NT2/D1 (cell line): ENCODE measurements around the gene ZNF414.

Experiments used
- SUZ12 ChIP-seq: IDR thresholded peaks from 2 replicates; pipeline ENCODE4 v1.6.1; 2011; ENCODE audit not compliant: insufficient read length, insufficient read depth; ENCODE audit errors: extremely low read depth
- YY1 ChIP-seq: IDR thresholded peaks from 2 replicates; pipeline ENCODE4 v1.6.1; 2011; ENCODE audit not compliant: insufficient read length, insufficient read depth
- ZNF274 ChIP-seq: IDR thresholded peaks from 2 replicates; pipeline ENCODE4 v1.6.1; 2011; ENCODE audit warnings: mild to moderate bottlenecking, low read depth, low read length

DNA sequence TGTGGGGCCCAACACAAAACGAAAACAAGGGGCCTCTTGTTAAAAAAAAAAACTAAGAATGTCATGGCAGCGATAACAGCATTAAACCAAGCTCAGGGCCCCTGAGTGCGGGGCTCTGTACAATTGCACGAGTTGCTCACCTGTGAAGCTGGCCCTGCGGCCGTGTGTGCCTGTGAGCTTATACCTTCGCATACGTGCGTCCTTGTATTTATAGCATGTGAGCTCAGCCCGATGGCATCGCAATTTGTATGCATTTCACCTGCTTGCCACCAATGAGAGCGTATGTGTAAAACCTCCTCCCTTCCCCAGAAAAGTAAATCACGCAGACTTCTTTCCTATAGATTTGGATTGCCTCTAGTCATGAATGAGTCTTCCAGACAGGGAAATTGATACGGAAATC lies 52.1 kb downstream of the ZNF414 start:
- TF ChIP-seq ZNF274: no peak
- TF ChIP-seq YY1: no peak
- TF ChIP-seq SUZ12: no peak
